ENCODE data around the gene ELF5.

Gene ELF5

DNA sequence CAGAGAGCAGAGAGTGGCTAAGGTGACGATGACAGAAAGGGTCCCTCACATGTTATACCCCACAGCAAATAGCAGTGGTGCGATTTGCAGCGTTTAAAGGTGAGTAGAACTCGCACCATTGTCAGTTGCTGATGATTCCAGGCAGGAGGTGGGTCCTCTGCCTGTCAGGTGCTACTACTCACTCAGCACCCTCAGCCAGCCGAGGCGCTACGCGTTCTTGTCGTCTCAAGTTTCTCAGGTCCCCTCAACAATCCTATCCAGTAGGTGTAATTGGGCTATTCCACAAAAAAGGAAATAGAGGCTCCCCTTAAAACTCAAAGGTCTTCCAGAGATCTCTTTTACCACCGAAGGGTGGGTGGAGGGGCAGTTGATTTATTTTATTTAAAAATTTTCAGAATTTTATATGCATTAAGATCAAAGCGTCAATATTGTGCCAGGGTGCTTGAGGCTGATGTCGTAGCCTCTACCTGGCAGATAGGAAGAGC is 18.3 kb downstream of the ELF5 start:
- Histone ChIP-seq H3K27me3 (ENCODE audit: control insufficient read depth in 2 of 2, insufficient read depth in 2 of 2, low read length in 2 of 2) (peaks cover 0 to 3% of the 10 kb centered on the region in 2 donors), H3K4me3 (ENCODE audit: low read length in 2 of 2) (no peak overlapping the region), H3K27ac (ENCODE audit: low read depth in 2 of 2, low read length in 2 of 2) (no peak overlapping the region), H3K36me3 (ENCODE audit: control insufficient read depth in 2 of 2, insufficient read depth in 2 of 2, low read length in 2 of 2) (no peaks in the 10 kb centered on the region), H3K9me3 (ENCODE audit: control insufficient read depth in 2 of 2, low read length in 2 of 2) (no peaks in the 10 kb centered on the region), H3K4me1 (ENCODE audit: control insufficient read depth in 2 of 2, insufficient read depth in 2 of 2, low read length in 2 of 2) (no peaks in the 10 kb centered on the region), H3K9ac (ENCODE audit: low read depth in 1 of 2, low read length in 2 of 2) (no peak overlapping the region)

- Histone ChIP-seq H3K9me3 (ENCODE audit: control insufficient read depth in 2 of 2, low read length in 2 of 2) (no peaks in the 10 kb centered on the region), H3K9ac (ENCODE audit: low read depth in 1 of 2, low read length in 2 of 2) (no peak overlapping the region), H3K4me3 (ENCODE audit: low read length in 2 of 2) (no peak overlapping the region), H3K4me1 (ENCODE audit: control insufficient read depth in 2 of 2, insufficient read depth in 2 of 2, low read length in 2 of 2) (no peaks in the 10 kb centered on the region), H3K27ac (ENCODE audit: low read depth in 2 of 2, low read length in 2 of 2) (no peak overlapping the region), H3K27me3 (ENCODE audit: control insufficient read depth in 2 of 2, insufficient read depth in 2 of 2, low read length in 2 of 2) (peaks cover 0 to 3% of the 10 kb centered on the region in 2 donors), H3K36me3 (ENCODE audit: control insufficient read depth in 2 of 2, insufficient read depth in 2 of 2, low read length in 2 of 2) (no peaks in the 10 kb centered on the region)
These were observed 19.5 kb downstream of the ELF5 start for GRCh38 chr11:34493926-34494595.

DNA sequence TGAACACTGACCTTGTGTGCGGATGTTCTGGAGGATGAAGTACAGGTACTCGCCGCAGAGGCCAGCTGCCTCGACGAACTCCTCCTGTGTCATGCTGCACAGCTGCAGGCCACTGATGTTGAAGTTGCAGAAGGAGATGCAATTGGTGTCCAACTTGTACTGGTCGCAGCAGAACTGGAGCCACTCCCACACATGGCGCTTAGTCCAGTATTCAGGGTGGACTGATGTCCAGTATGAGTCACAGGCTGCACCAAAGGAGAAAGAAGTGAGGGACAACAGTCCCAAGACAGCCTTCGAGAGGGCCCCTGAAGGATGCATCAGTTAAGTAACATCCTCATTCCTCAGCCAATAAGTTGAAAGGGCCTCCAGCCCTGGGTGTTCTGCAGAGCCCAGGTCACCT is 20.1 kb downstream of the ELF5 start:
- Histone ChIP-seq H3K36me3 (ENCODE audit: control insufficient read depth in 2 of 2, insufficient read depth in 2 of 2, low read length in 2 of 2) (no peaks in the 10 kb centered on the region), H3K27ac (ENCODE audit: low read depth in 2 of 2, low read length in 2 of 2) (no peak overlapping the region), H3K27me3 (ENCODE audit: control insufficient read depth in 2 of 2, insufficient read depth in 2 of 2, low read length in 2 of 2) (peaks cover 0 to 3% of the 10 kb centered on the region in 2 donors), H3K4me3 (ENCODE audit: low read length in 2 of 2) (no peak overlapping the region), H3K4me1 (ENCODE audit: control insufficient read depth in 2 of 2, insufficient read depth in 2 of 2, low read length in 2 of 2) (no peaks in the 10 kb centered on the region), H3K9me3 (ENCODE audit: control insufficient read depth in 2 of 2, low read length in 2 of 2) (no peaks in the 10 kb centered on the region), H3K9ac (ENCODE audit: low read depth in 1 of 2, low read length in 2 of 2) (no peak overlapping the region)

GRCh38 chr11:34492806-34493414 is 20.7 kb downstream of the ELF5 start:
- H3K27me3 ChIP-seq (ENCODE audit: control insufficient read depth in 2 of 2, insufficient read depth in 2 of 2, low read length in 2 of 2) = peaks cover 0 to 3% of the 10 kb centered on the region in 2 donors
- no peak overlapping the region for H3K27ac ChIP-seq (ENCODE audit: low read depth in 2 of 2, low read length in 2 of 2)
- no peaks in the 10 kb centered on the region for H3K36me3 ChIP-seq (ENCODE audit: control insufficient read depth in 2 of 2, insufficient read depth in 2 of 2, low read length in 2 of 2)
- no peak overlapping the region for H3K9ac ChIP-seq (ENCODE audit: low read depth in 1 of 2, low read length in 2 of 2)
- no peak overlapping the region for H3K4me3 ChIP-seq (ENCODE audit: low read length in 2 of 2)
- no peaks in the 10 kb centered on the region for H3K9me3 ChIP-seq (ENCODE audit: control insufficient read depth in 2 of 2, low read length in 2 of 2)
- H3K4me1 ChIP-seq (ENCODE audit: control insufficient read depth in 2 of 2, insufficient read depth in 2 of 2, low read length in 2 of 2) = no peaks in the 10 kb centered on the region

GRCh38 chr11:34490304-34490703 is 23.3 kb downstream of the ELF5 start:
- Histone ChIP-seq H3K9me3 (ENCODE audit: control insufficient read depth in 2 of 2, low read length in 2 of 2) (no peaks in the 10 kb centered on the region), H3K4me1 (ENCODE audit: control insufficient read depth in 2 of 2, insufficient read depth in 2 of 2, low read length in 2 of 2) (no peaks in the 10 kb centered on the region), H3K27me3 (ENCODE audit: control insufficient read depth in 2 of 2, insufficient read depth in 2 of 2, low read length in 2 of 2) (peaks cover 0 to 3% of the 10 kb centered on the region in 2 donors), H3K27ac (ENCODE audit: low read depth in 2 of 2, low read length in 2 of 2) (no peak overlapping the region), H3K4me3 (ENCODE audit: low read length in 2 of 2) (no peak overlapping the region), H3K9ac (ENCODE audit: low read depth in 1 of 2, low read length in 2 of 2) (no peak overlapping the region), H3K36me3 (ENCODE audit: control insufficient read depth in 2 of 2, insufficient read depth in 2 of 2, low read length in 2 of 2) (no peaks in the 10 kb centered on the region)

DNA sequence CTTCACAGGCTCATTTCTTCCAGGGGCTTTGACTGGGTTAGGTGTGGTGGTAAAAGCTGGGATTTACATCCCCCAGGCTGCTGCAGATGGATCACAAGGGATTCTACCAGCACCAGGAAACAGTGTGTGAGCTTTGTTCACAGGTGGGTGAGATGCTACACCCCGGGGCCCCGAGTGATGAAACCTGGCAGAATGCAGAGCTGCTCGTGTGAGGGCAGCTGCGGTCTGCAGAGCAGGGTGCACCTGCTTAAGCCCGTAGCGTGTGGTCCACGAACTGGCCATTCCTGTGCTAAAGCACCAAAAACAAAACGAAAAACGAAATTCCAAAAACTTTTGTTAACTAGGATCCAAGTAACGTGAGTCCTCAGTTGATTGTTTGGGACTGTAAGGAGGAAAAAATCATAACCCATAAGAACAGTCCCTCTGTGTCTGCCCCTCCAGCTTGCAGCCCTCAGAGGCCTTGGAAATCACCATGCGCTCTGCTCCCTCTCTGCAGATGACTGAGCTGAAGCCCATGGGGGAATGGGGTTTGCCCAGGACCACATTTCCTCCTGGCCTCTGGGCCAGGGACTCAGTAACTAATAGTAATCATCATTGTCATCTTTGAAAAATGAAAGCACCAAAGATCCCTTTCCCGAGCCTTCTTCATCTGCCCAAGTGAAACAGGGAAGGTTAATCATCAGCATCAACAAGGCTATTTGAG is 24.6 kb downstream of the ELF5 start:
- no peaks in the 10 kb centered on the region for H3K9me3 ChIP-seq (ENCODE audit: control insufficient read depth in 2 of 2, low read length in 2 of 2)
- no peak overlapping the region for H3K27ac ChIP-seq (ENCODE audit: low read depth in 2 of 2, low read length in 2 of 2)
- no peak overlapping the region for H3K9ac ChIP-seq (ENCODE audit: low read depth in 1 of 2, low read length in 2 of 2)
- H3K27me3 ChIP-seq (ENCODE audit: control insufficient read depth in 2 of 2, insufficient read depth in 2 of 2, low read length in 2 of 2) = no peaks in the 10 kb centered on the region
- no peak overlapping the region for H3K4me3 ChIP-seq (ENCODE audit: low read length in 2 of 2)
- H3K4me1 ChIP-seq (ENCODE audit: control insufficient read depth in 2 of 2, insufficient read depth in 2 of 2, low read length in 2 of 2) = no peaks in the 10 kb centered on the region
- H3K36me3 ChIP-seq (ENCODE audit: control insufficient read depth in 2 of 2, insufficient read depth in 2 of 2, low read length in 2 of 2) = no peaks in the 10 kb centered on the region

GRCh38 chr11:34487430-34487829 is 26.2 kb downstream of the ELF5 start:
- no peaks in the 10 kb centered on the region for H3K36me3 ChIP-seq (ENCODE audit: control insufficient read depth in 2 of 2, insufficient read depth in 2 of 2, low read length in 2 of 2)
- no peaks in the 10 kb centered on the region for H3K9me3 ChIP-seq (ENCODE audit: control insufficient read depth in 2 of 2, low read length in 2 of 2)
- no peak overlapping the region for H3K4me3 ChIP-seq (ENCODE audit: low read length in 2 of 2)
- H3K9ac ChIP-seq (ENCODE audit: low read depth in 1 of 2, low read length in 2 of 2) = no peak overlapping the region
- H3K4me1 ChIP-seq (ENCODE audit: control insufficient read depth in 2 of 2, insufficient read depth in 2 of 2, low read length in 2 of 2) = no peaks in the 10 kb centered on the region
- H3K27me3 ChIP-seq (ENCODE audit: control insufficient read depth in 2 of 2, insufficient read depth in 2 of 2, low read length in 2 of 2) = no peaks in the 10 kb centered on the region
- H3K27ac ChIP-seq (ENCODE audit: low read depth in 2 of 2, low read length in 2 of 2) = no peak overlapping the region

DNA sequence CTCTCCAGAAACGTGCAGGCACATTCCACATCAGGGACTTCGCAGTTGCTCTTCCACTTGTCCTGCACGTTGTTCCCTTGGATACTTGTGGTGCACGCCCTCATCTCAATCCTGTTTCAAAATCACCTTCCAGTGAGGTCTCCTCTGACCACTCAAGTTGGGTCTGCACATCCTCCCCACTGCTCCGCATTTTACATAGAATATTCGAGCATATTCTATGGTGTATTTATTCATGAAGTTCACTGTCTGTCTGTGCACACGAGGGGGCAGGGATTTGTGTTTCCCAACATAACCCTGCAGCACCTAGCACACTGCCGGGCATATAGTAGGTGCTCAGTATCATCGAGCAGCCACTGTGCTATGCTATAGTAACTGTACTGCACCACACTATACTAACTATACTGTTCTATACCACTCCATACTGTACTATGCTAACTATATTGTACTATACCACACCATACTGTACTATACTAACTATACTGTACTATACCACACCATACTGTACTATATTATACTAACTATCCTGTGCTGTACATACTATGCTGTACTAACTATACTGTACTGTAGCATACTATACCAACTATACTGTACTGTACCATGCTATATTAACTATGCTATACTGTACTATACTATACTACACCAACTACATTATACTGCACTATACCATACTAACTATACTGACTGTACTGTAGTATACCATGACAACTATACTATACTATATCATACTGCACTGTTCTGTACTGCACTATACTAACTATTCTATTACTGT is 30.3 kb downstream of the ELF5 start:
- H3K27ac ChIP-seq (ENCODE audit: low read depth in 2 of 2, low read length in 2 of 2) = no peak overlapping the region
- H3K4me3 ChIP-seq (ENCODE audit: low read length in 2 of 2) = no peak overlapping the region
- H3K9me3 ChIP-seq (ENCODE audit: control insufficient read depth in 2 of 2, low read length in 2 of 2) = no peaks in the 10 kb centered on the region
- no peaks in the 10 kb centered on the region for H3K4me1 ChIP-seq (ENCODE audit: control insufficient read depth in 2 of 2, insufficient read depth in 2 of 2, low read length in 2 of 2)
- H3K27me3 ChIP-seq (ENCODE audit: control insufficient read depth in 2 of 2, insufficient read depth in 2 of 2, low read length in 2 of 2) = no peaks in the 10 kb centered on the region
- H3K9ac ChIP-seq (ENCODE audit: low read depth in 1 of 2, low read length in 2 of 2) = no peak overlapping the region
- H3K36me3 ChIP-seq (ENCODE audit: control insufficient read depth in 2 of 2, insufficient read depth in 2 of 2, low read length in 2 of 2) = no peaks in the 10 kb centered on the region

DNA sequence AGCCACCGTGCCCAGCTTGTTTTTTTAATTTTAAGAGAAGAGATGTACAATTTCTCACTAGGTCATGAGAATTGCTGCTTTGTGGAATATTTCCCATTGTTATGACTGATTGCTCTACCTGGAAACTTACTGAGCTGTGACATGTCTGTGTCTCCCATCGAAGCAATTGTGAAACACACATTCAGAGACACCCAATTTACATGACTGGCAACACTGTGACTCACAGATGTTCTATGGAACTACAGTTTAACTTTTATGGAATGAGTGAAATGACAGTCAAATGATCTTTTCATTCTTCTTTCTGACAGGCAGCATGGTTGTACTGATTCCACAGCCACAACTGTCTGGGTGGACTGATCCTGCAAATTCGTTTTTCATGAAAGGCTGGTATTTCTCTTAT is 32.3 kb downstream of the ELF5 start:
- no peaks in the 10 kb centered on the region for H3K27me3 ChIP-seq (ENCODE audit: control insufficient read depth in 2 of 2, insufficient read depth in 2 of 2, low read length in 2 of 2)
- H3K9ac ChIP-seq (ENCODE audit: low read depth in 1 of 2, low read length in 2 of 2) = no peak overlapping the region
- H3K27ac ChIP-seq (ENCODE audit: low read depth in 2 of 2, low read length in 2 of 2) = no peak overlapping the region
- H3K4me1 ChIP-seq (ENCODE audit: control insufficient read depth in 2 of 2, insufficient read depth in 2 of 2, low read length in 2 of 2) = no peaks in the 10 kb centered on the region
- no peaks in the 10 kb centered on the region for H3K9me3 ChIP-seq (ENCODE audit: control insufficient read depth in 2 of 2, low read length in 2 of 2)
- H3K36me3 ChIP-seq (ENCODE audit: control insufficient read depth in 2 of 2, insufficient read depth in 2 of 2, low read length in 2 of 2) = no peaks in the 10 kb centered on the region
- H3K4me3 ChIP-seq (ENCODE audit: low read length in 2 of 2) = no peak overlapping the region

DNA sequence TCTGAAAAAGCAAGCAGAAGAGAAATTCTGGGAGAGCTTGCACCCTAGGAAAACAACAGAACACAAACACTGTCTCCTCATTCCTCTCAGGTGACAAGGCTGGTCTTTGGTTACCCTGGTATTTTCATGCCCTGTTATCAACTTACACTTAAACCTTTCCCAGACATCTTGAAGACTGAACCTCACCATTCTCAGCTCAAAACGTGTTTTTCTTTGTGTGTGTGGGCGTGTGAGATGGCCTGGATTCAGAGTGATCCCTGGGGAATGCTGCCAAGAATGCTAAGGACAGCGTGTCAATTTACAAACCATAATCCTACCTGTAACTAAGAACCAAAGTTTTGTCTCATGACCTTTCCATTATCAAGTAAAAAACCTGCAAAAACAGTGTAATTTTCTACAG is 33.3 kb downstream of the ELF5 start:
- Histone ChIP-seq H3K36me3 (ENCODE audit: control insufficient read depth in 2 of 2, insufficient read depth in 2 of 2, low read length in 2 of 2) (no peaks in the 10 kb centered on the region), H3K9ac (ENCODE audit: low read depth in 1 of 2, low read length in 2 of 2) (no peak overlapping the region), H3K4me3 (ENCODE audit: low read length in 2 of 2) (no peak overlapping the region), H3K9me3 (ENCODE audit: control insufficient read depth in 2 of 2, low read length in 2 of 2) (no peaks in the 10 kb centered on the region), H3K27ac (ENCODE audit: low read depth in 2 of 2, low read length in 2 of 2) (no peak overlapping the region), H3K4me1 (ENCODE audit: control insufficient read depth in 2 of 2, insufficient read depth in 2 of 2, low read length in 2 of 2) (no peaks in the 10 kb centered on the region), H3K27me3 (ENCODE audit: control insufficient read depth in 2 of 2, insufficient read depth in 2 of 2, low read length in 2 of 2) (no peaks in the 10 kb centered on the region)

All from mucosa of rectum (tissue), 2 donors.